Spleen (tissue), 11 donors: Measurements from ENCODE around the gene FAM25A. TPM values are rescaled to one million over a fixed set of nuclear protein-coding genes. Genes with fewer than 3 reads are reported as not detected.

ENCODE experiments used
- DNase-seq: peaks from one replicate; pipeline ENCODE4 v3.0.0-alpha.2; 2020
- H3K27ac ChIP-seq, 8 donors: fragments of 200-600 bp; sonication (generic) in 7 of 8; 1 replicate in 4 of 8; 2 replicates in 4 of 8; pipeline versions ENCODE4 v1.5.0 to v1.8.0; 2016 to 2021; ENCODE audit warnings: inconsistent platforms in 4 of 8, mild to moderate bottlenecking in 4 of 8, moderate library complexity in 1 of 8
- H3K27me3 ChIP-seq, 7 donors: fragments of 200-600 bp; sonication (generic) in 6 of 7; replicated peaks in 1 of 7; 1 replicate in 4 of 7; 2 replicates in 3 of 7; pipeline versions ENCODE4 v1.5.0 to v1.8.0; 2016 to 2021; ENCODE audit warnings: inconsistent platforms in 3 of 7, mild to moderate bottlenecking in 1 of 7
- H3K36me3 ChIP-seq, 6 donors: fragments of 200-600 bp; sonication (generic) in 5 of 6; 1 replicate in 4 of 6; 2 replicates in 2 of 6; pipeline versions ENCODE4 v1.5.0 to v1.8.0; 2016 to 2021; ENCODE audit warnings: inconsistent platforms in 2 of 6
- H3K4me1 ChIP-seq, 6 donors: fragments of 200-600 bp; sonication (generic) in 5 of 6; 1 replicate in 3 of 6; 2 replicates in 3 of 6; pipeline versions ENCODE4 v1.5.0 to v1.8.0; 2016 to 2021; ENCODE audit warnings: inconsistent platforms in 3 of 6
- H3K4me3 ChIP-seq, 8 donors: fragments of 200-600 bp; sonication (generic) in 7 of 8; 1 replicate in 4 of 8; 2 replicates in 4 of 8; pipeline versions ENCODE4 v1.5.0 to v1.8.0; 2016 to 2021; ENCODE audit warnings: inconsistent platforms in 4 of 8, mild to moderate bottlenecking in 4 of 8, moderate library complexity in 2 of 8
- H3K9me3 ChIP-seq, 8 donors: fragments of 200-600 bp; sonication (generic) in 7 of 8; 1 replicate in 4 of 8; 2 replicates in 4 of 8; pipeline versions ENCODE4 v1.5.0 to v1.8.0; 2016 to 2021; ENCODE audit warnings: inconsistent platforms in 4 of 8
- CTCF ChIP-seq, 11 experiments: fragments of 200-600 bp in 7 of 11; fragments of 450-650 bp in 4 of 11; sonication (generic) in 4 of 11; IDR thresholded peaks in 8 of 11; conservative IDR thresholded peaks in 3 of 11; 1 replicate in 7 of 11; 2 replicates in 4 of 11; pipeline versions ENCODE4 v1.4.0 to v1.8.0; 2016 to 2021; ENCODE audit warnings: antibody characterized with exemption in 11 of 11, inconsistent platforms in 4 of 11, mild to moderate bottlenecking in 1 of 11
- POLR2A ChIP-seq, 3 donors: fragments of 450-650 bp; IDR thresholded peaks; one replicate each; pipeline ENCODE4 v1.5.1; 2017; ENCODE audit warnings: antibody characterized with exemption in 3 of 3, mild to moderate bottlenecking in 1 of 3
- POLR2AphosphoS5 ChIP-seq, 3 donors: sonication (generic); formaldehyde crosslinking; IDR thresholded peaks; one replicate each; pipeline ENCODE4 v1.5.1; 2017; ENCODE audit warnings: antibody characterized with exemption in 3 of 3
- WGBS, 5 donors: extraction: QIAGEN DNeasy Blood & Tissue Kit in 3 of 5; methylation state at CpG; one replicate each; pipeline versions ENCODE4 v1.1.5 to v1.1.7; 2013 to 2018; 5-methylcytosine and 5-hydroxymethylcytosine counted together
- intact Hi-C: fragments of 100-400 bp; cut with DNase I; formaldehyde crosslinking; loops from one replicate; pipeline ENCODE4 v1.15.0; 2023; ENCODE audit warnings: low total_unique reads
- polyA plus RNA-seq, 3 donors: library from polyadenylated mRNA; stranded (reverse); fragments of 200-250 nt; gene quantifications; one replicate each; pipeline ENCODE4 v1.2.1, GENCODE V29; 2013
- total RNA-seq, 7 donors: library from RNA; depleted of rRNA in 3 of 7; stranded (reverse); fragments of >200 nt in 3 of 7; fragmentation: NEBNext Ultra II Directional in 4 of 7; extraction: Animal tissue kit (Norgen Biotek cat#: 25700) in 4 of 7; gene quantifications; one replicate each; pipeline versions ENCODE4 v1.1.0 to v1.2.1, GENCODE V29; 2016 to 2021
- donor health status: healthy with polysubstance abuse.
- donor health status: DM: no; HTN: no; CAD: no; lungs with moderate emphysema.
- donor health status: DM: no; HTN: no; CAD: no.
- donor health status: Bipolar disorder and iron deficiency.
- donor health status: healthy.
- donor health status: DM: no; HTN: no; CAD: no.
- donor health status: DM: yes; HTN: yes; CAD: no.

FAM25A gene
- total and polyA plus RNA-seq, 10 donors = not detected

DNA sequence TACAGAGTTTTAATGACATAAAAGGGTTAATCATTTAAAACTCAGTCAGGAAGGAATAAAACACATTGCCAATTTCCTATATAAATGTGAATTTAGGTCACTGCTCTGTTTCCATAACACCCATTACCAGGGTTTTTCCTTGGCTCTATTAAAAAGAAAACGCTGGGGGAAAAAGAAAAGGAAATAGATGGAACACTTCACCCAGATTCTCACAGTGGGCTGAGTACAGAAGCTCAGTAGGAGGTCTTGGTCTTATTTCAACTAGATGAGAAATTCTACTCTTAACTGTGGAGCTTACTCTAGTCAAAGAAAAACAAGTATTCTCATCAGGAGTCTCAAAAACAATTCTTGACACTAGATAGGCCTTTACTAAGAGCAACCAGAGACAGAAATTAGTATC lies 38.1 kb downstream of the FAM25A start:
- intact Hi-C loops = no loop called here
- no peak overlapping the region for H3K27ac ChIP-seq
- H3K9me3 ChIP-seq = no peaks in the 10 kb centered on the region
- 50 to 80% (median 70%) methylated on average over 1 of the region's 1 CpG for WGBS, 5 donors
- no peaks in the 10 kb centered on the region for H3K27me3 ChIP-seq
- no peak overlapping the region for H3K4me3 ChIP-seq
- peaks cover 4 to 100% (median 95%) of the 10 kb centered on the region in 6 donors for H3K36me3 ChIP-seq
- peaks cover 0 to 6% (median 0%) of the 10 kb centered on the region in 6 donors for H3K4me1 ChIP-seq
- DNase-seq = no peak
- TF ChIP-seq POLR2AphosphoS5 (IDR thresholded peaks at IDR 0.05) (no peak), CTCF (IDR thresholded peaks at IDR 0.05 in 8 of 11, conservative IDR thresholded peaks at IDR 0.05 in 3 of 11) (no peak), POLR2A (IDR thresholded peaks at IDR 0.05) (no peak)

DNA sequence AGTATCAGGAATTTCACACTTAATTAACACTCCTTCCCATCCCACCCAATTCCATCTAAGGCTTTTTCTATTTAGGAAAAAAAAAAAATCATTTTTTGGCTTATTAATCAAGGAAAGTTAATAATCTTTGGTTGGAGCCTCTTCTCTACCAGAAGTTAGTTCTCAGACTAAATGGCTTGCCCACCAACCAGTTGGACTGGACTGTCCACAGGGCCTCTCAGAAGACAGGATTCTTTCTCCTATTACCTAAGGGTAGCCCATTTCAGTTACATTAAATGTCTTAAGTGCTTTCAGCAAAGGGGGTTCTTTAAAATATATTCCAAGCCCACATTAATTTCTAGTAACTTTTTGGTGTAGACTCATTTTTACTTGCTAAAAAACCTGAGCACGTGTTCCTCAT lies 39.3 kb downstream of the FAM25A start:
- WGBS, 5 donors = 95 to 100% (median 98%) methylated on average over 1 of the region's 1 CpG
- TF ChIP-seq POLR2AphosphoS5 (IDR thresholded peaks at IDR 0.05) (no peak), CTCF (IDR thresholded peaks at IDR 0.05 in 8 of 11, conservative IDR thresholded peaks at IDR 0.05 in 3 of 11) (no peak), POLR2A (IDR thresholded peaks at IDR 0.05) (no peak)
- no peak for DNase-seq
- Histone ChIP-seq H3K4me3 (no peak overlapping the region), H3K27ac (no peak overlapping the region), H3K27me3 (no peaks in the 10 kb centered on the region), H3K9me3 (no peaks in the 10 kb centered on the region), H3K4me1 (peaks cover 0 to 6% (median 0%) of the 10 kb centered on the region in 6 donors), H3K36me3 (peaks cover 4 to 100% (median 96%) of the 10 kb centered on the region in 6 donors)
- intact Hi-C loops = no loop called here

- 88 to 94% (median 92%) methylated on average over 6 of the region's 6 CpGs for WGBS, 5 donors
- intact Hi-C loops = no loop called here
- Histone ChIP-seq H3K4me3 (no peak overlapping the region), H3K4me1 (peaks cover 0 to 2% (median 0%) of the 10 kb centered on the region in 6 donors), H3K27me3 (no peaks in the 10 kb centered on the region), H3K27ac (no peak overlapping the region), H3K36me3 (peaks cover 4 to 100% (median 91%) of the 10 kb centered on the region in 6 donors), H3K9me3 (no peaks in the 10 kb centered on the region)
- no peak for DNase-seq
- TF ChIP-seq POLR2AphosphoS5 (IDR thresholded peaks at IDR 0.05) (no peak), POLR2A (IDR thresholded peaks at IDR 0.05) (no peak), CTCF (IDR thresholded peaks at IDR 0.05 in 8 of 11, conservative IDR thresholded peaks at IDR 0.05 in 3 of 11) (no peak)
Measured at GRCh38 chr10:87060280-87060928, 40.3 kb downstream of the FAM25A start.

DNA sequence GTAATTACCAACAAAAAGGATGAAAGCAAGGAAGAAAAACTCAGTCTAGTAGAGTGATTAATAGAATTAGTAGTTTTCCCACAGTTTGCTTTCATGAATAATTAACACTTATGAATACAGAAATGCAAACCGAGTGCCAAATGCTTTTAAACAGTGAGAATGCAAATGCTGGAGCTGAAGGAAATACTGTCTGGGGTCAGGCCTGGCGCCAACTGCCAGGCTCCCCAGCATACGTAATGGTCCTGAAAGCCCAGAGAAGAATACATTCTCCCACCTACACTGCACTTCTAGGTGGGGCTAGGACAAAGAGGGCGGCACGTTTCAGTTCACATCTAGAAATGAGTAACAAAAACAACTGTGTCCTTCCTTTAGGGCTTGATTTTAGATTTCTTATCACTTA lies 44.6 kb downstream of the FAM25A start:
- intact Hi-C loops = no loop called here
- H3K27me3 ChIP-seq = no peaks in the 10 kb centered on the region
- H3K36me3 ChIP-seq = peaks cover 11 to 100% (median 86%) of the 10 kb centered on the region in 6 donors
- no peaks in the 10 kb centered on the region for H3K4me1 ChIP-seq
- DNase-seq = no peak
- no peak overlapping the region for H3K4me3 ChIP-seq
- 78 to 92% (median 83%) methylated on average over 5 of the region's 5 CpGs for WGBS, 5 donors
- no peaks in the 10 kb centered on the region for H3K9me3 ChIP-seq
- TF ChIP-seq POLR2AphosphoS5 (IDR thresholded peaks at IDR 0.05) (no peak), CTCF (IDR thresholded peaks at IDR 0.05 in 8 of 11, conservative IDR thresholded peaks at IDR 0.05 in 3 of 11) (no peak), POLR2A (IDR thresholded peaks at IDR 0.05) (no peak)
- H3K27ac ChIP-seq = no peak overlapping the region
